Spleen (tissue), 11 donors: Measurements from ENCODE around the gene FTCDNL1. TPM values are rescaled to one million over a fixed set of nuclear protein-coding genes. Genes with fewer than 3 reads are reported as not detected.

Source experiments
- DNase-seq: peaks from one replicate; pipeline ENCODE4 v3.0.0-alpha.2; 2020
- H3K27ac ChIP-seq, 8 donors: fragments of 200-600 bp; sonication (generic) in 7 of 8; 1 replicate in 4 of 8; 2 replicates in 4 of 8; pipeline versions ENCODE4 v1.5.0 to v1.8.0; 2016 to 2021; ENCODE audit warnings: inconsistent platforms in 4 of 8, mild to moderate bottlenecking in 4 of 8, moderate library complexity in 1 of 8
- H3K27me3 ChIP-seq, 7 donors: fragments of 200-600 bp; sonication (generic) in 6 of 7; replicated peaks in 1 of 7; 1 replicate in 4 of 7; 2 replicates in 3 of 7; pipeline versions ENCODE4 v1.5.0 to v1.8.0; 2016 to 2021; ENCODE audit warnings: inconsistent platforms in 3 of 7, mild to moderate bottlenecking in 1 of 7
- H3K36me3 ChIP-seq, 6 donors: fragments of 200-600 bp; sonication (generic) in 5 of 6; 1 replicate in 4 of 6; 2 replicates in 2 of 6; pipeline versions ENCODE4 v1.5.0 to v1.8.0; 2016 to 2021; ENCODE audit warnings: inconsistent platforms in 2 of 6
- H3K4me1 ChIP-seq, 6 donors: fragments of 200-600 bp; sonication (generic) in 5 of 6; 1 replicate in 3 of 6; 2 replicates in 3 of 6; pipeline versions ENCODE4 v1.5.0 to v1.8.0; 2016 to 2021; ENCODE audit warnings: inconsistent platforms in 3 of 6
- H3K4me3 ChIP-seq, 8 donors: fragments of 200-600 bp; sonication (generic) in 7 of 8; 1 replicate in 4 of 8; 2 replicates in 4 of 8; pipeline versions ENCODE4 v1.5.0 to v1.8.0; 2016 to 2021; ENCODE audit warnings: inconsistent platforms in 4 of 8, mild to moderate bottlenecking in 4 of 8, moderate library complexity in 2 of 8
- H3K9me3 ChIP-seq, 8 donors: fragments of 200-600 bp; sonication (generic) in 7 of 8; 1 replicate in 4 of 8; 2 replicates in 4 of 8; pipeline versions ENCODE4 v1.5.0 to v1.8.0; 2016 to 2021; ENCODE audit warnings: inconsistent platforms in 4 of 8
- POLR2A ChIP-seq, 3 donors: fragments of 450-650 bp; IDR thresholded peaks; one replicate each; pipeline ENCODE4 v1.5.1; 2017; ENCODE audit warnings: antibody characterized with exemption in 3 of 3, mild to moderate bottlenecking in 1 of 3
- POLR2AphosphoS5 ChIP-seq, 3 donors: sonication (generic); formaldehyde crosslinking; IDR thresholded peaks; one replicate each; pipeline ENCODE4 v1.5.1; 2017; ENCODE audit warnings: antibody characterized with exemption in 3 of 3
- WGBS, 5 donors: extraction: QIAGEN DNeasy Blood & Tissue Kit in 3 of 5; methylation state at CpG; one replicate each; pipeline versions ENCODE4 v1.1.5 to v1.1.7; 2013 to 2018; 5-methylcytosine and 5-hydroxymethylcytosine counted together
- intact Hi-C: fragments of 100-400 bp; cut with DNase I; formaldehyde crosslinking; loops from one replicate; pipeline ENCODE4 v1.15.0; 2023; ENCODE audit warnings: low total_unique reads
- polyA plus RNA-seq, 3 donors: library from polyadenylated mRNA; stranded (reverse); fragments of 200-250 nt; gene quantifications; one replicate each; pipeline ENCODE4 v1.2.1, GENCODE V29; 2013
- total RNA-seq, 7 donors: library from RNA; depleted of rRNA in 3 of 7; stranded (reverse); fragments of >200 nt in 3 of 7; fragmentation: NEBNext Ultra II Directional in 4 of 7; extraction: Animal tissue kit (Norgen Biotek cat#: 25700) in 4 of 7; gene quantifications; one replicate each; pipeline versions ENCODE4 v1.1.0 to v1.2.1, GENCODE V29; 2016 to 2021
- TF ChIP-seq, protein P1 (sequence below), 11 experiments: fragments of 200-600 bp in 7 of 11; fragments of 450-650 bp in 4 of 11; sonication (generic) in 4 of 11; IDR thresholded peaks in 8 of 11; conservative IDR thresholded peaks in 3 of 11; 1 replicate in 7 of 11; 2 replicates in 4 of 11; pipeline versions ENCODE4 v1.4.0 to v1.8.0; 2016 to 2021; ENCODE audit warnings: antibody characterized with exemption in 11 of 11, inconsistent platforms in 4 of 11, mild to moderate bottlenecking in 1 of 11
- donor health status: healthy with polysubstance abuse.
- donor health status: DM: no; HTN: no; CAD: no; lungs with moderate emphysema.
- donor health status: DM: no; HTN: no; CAD: no.
- donor health status: Bipolar disorder and iron deficiency.
- donor health status: healthy.
- donor health status: DM: no; HTN: no; CAD: no.
- donor health status: DM: yes; HTN: yes; CAD: no.

FTCDNL1 gene
- total and polyA plus RNA-seq, 10 donors: 2.1 to 10.3 (median 7.0) TPM

DNA sequence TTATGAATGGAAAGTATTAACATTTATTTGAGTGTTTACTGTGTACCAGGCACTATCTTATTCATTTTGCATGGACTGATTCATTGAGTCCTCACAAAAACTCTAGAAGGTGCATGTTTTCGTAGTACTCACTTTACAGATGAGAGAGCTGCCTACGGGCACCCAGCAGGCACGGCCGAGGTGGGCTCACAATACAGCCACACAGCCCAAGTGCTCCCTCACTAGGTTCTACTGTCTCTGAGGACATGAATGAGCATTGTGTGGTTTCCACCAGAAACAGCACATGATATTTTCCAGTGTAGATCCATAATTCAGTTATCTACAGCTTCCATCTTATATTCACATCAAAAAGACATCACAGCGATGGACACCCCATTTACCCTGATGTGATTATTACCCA, 101.4 kb downstream of the FTCDNL1 start:
- TF ChIP-seq POLR2A (IDR thresholded peaks at IDR 0.05): no peak
- TF ChIP-seq, protein P1, sequence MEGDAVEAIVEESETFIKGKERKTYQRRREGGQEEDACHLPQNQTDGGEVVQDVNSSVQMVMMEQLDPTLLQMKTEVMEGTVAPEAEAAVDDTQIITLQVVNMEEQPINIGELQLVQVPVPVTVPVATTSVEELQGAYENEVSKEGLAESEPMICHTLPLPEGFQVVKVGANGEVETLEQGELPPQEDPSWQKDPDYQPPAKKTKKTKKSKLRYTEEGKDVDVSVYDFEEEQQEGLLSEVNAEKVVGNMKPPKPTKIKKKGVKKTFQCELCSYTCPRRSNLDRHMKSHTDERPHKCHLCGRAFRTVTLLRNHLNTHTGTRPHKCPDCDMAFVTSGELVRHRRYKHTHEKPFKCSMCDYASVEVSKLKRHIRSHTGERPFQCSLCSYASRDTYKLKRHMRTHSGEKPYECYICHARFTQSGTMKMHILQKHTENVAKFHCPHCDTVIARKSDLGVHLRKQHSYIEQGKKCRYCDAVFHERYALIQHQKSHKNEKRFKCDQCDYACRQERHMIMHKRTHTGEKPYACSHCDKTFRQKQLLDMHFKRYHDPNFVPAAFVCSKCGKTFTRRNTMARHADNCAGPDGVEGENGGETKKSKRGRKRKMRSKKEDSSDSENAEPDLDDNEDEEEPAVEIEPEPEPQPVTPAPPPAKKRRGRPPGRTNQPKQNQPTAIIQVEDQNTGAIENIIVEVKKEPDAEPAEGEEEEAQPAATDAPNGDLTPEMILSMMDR (IDR thresholded peaks at IDR 0.05 in 8 of 11, conservative IDR thresholded peaks at IDR 0.05 in 3 of 11): no peak
- TF ChIP-seq POLR2AphosphoS5 (IDR thresholded peaks at IDR 0.05): no peak
- Histone ChIP-seq H3K4me3 (no peak overlapping the region), H3K27ac (no peak overlapping the region), H3K4me1 (no peaks in the 10 kb centered on the region), H3K36me3 (no peaks in the 10 kb centered on the region), H3K9me3 (peaks cover 0 to 3% (median 0%) of the 10 kb centered on the region in 8 donors), H3K27me3 (no peaks in the 10 kb centered on the region)
- no peak for DNase-seq
- intact Hi-C loops: no loop called here
- WGBS, 5 donors: 83 to 94% (median 90%) methylated on average over 5 of the region's 5 CpGs

DNA sequence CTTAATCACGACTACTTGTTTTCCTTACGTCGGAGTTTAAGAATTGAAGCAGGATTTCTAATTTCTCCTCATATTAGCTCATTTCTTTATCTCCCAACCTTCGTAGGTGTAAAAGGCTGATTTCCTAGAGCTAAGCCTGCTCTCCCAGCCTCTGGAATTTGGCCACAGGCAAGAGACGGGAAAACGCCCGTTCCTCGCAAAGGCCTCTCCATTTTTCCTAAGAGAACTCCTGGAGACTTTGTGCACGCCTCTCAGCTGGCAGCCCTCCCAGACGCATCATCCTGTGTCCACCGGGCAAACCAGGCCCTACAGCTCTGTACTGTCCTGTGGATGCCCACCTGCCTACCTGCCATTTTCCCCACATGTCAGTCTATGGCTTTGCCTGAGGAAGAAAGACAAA, 106.3 kb downstream of the FTCDNL1 start:
- Histone ChIP-seq H3K4me3 (no peak overlapping the region), H3K36me3 (no peaks in the 10 kb centered on the region), H3K27ac (no peak overlapping the region), H3K27me3 (peaks cover 0 to 8% (median 0%) of the 10 kb centered on the region in 7 donors), H3K9me3 (no peaks in the 10 kb centered on the region), H3K4me1 (peaks cover 0 to 6% (median 4%) of the 10 kb centered on the region in 6 donors)
- no peak for TF ChIP-seq POLR2A (IDR thresholded peaks at IDR 0.05)
- no peak for TF ChIP-seq POLR2AphosphoS5 (IDR thresholded peaks at IDR 0.05)
- TF ChIP-seq, protein P1 (IDR thresholded peaks at IDR 0.05 in 8 of 11, conservative IDR thresholded peaks at IDR 0.05 in 3 of 11): no peak
- DNase-seq: no peak
- intact Hi-C loops: no loop called here
- 87 to 93% (median 92%) methylated on average over 11 of the region's 11 CpGs for WGBS, 5 donors

DNA sequence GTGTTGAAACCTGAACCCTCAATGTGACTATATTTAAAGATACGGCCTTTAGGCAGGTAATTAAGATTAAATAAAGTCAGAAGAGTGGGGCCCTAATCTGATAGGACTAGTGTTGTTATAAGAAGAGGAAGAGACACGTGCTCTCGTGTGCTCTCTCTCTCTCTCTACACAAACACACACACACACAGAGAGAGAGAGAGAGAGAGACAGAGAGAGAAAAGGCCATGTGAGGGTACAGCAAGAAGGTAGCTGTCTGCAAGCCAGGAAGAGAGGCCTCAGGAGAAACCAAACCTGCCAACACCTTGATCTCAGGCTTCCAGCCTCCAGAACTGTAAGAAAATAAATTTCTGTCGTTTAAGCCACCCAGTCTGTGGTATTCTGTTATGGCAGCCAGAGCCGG, 106.7 kb downstream of the FTCDNL1 start:
- no peaks in the 10 kb centered on the region for H3K9me3 ChIP-seq

DNA sequence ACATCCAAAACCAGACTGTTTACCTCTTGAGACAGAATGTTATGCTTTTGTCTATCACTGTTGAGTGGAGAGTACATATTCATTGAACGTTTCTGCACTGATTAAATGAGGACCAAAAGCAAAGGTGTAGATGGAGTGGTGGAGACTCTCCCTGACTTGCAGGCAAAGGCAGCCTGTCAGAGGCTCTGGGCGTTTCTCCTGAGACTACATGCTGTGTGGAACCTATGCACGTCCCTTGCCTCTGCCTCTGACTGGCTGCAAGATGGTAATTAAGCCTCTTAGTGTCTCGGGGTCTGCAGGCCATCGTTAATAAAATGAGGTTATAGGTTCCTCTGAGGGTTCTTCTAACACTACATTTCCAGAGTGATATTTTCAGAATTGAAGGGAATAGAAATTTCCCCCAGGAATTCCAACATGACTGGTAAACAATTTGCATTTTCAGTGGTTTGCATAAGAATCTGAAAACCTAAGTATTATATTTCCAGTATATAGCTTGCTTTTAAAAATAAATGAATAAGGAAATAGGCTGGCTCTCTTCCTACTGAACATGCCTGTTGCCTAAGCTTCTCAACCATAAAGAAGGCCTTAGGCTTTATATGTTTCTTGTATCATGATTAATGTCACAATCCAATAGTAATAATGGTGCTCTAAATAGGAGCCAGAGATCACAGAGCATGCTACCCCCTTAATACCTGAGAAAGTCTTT, 107.4 kb downstream of the FTCDNL1 start:
- TF ChIP-seq, protein P1 (IDR thresholded peaks at IDR 0.05 in 8 of 11, conservative IDR thresholded peaks at IDR 0.05 in 3 of 11): no peak
- TF ChIP-seq POLR2A (IDR thresholded peaks at IDR 0.05): no peak
- no peak for TF ChIP-seq POLR2AphosphoS5 (IDR thresholded peaks at IDR 0.05)
- H3K36me3 ChIP-seq: no peaks in the 10 kb centered on the region
- no peak overlapping the region for H3K27ac ChIP-seq
- peaks cover 0 to 17% (median 12%) of the 10 kb centered on the region in 6 donors for H3K4me1 ChIP-seq
- intact Hi-C loops: no loop called here
- no peaks in the 10 kb centered on the region for H3K9me3 ChIP-seq
- H3K27me3 ChIP-seq: peaks cover 0 to 20% (median 0%) of the 10 kb centered on the region in 7 donors
- 56 to 78% (median 68%) methylated on average over 5 of the region's 5 CpGs for WGBS, 5 donors
- no peak for DNase-seq
- no peak overlapping the region for H3K4me3 ChIP-seq

More for the DNA sequence above, 106.7 kb downstream of the FTCDNL1 start:
- H3K27ac ChIP-seq: no peak overlapping the region
- peaks cover 0 to 13% (median 0%) of the 10 kb centered on the region in 7 donors for H3K27me3 ChIP-seq
- H3K4me1 ChIP-seq: peaks cover 0 to 10% (median 9%) of the 10 kb centered on the region in 6 donors
- no peak overlapping the region for H3K4me3 ChIP-seq
- WGBS, 5 donors: 60 to 75% (median 69%) methylated on average over 5 of the region's 5 CpGs
- TF ChIP-seq POLR2AphosphoS5 (IDR thresholded peaks at IDR 0.05): no peak
- TF ChIP-seq, protein P1 (IDR thresholded peaks at IDR 0.05 in 8 of 11, conservative IDR thresholded peaks at IDR 0.05 in 3 of 11): no peak
- no peak for TF ChIP-seq POLR2A (IDR thresholded peaks at IDR 0.05)
- intact Hi-C loops: no loop called here
- H3K36me3 ChIP-seq: no peaks in the 10 kb centered on the region
- no peak for DNase-seq
